Keratinocyte (primary cell): ENCODE results near the gene NHP2. TPM values are rescaled to one million over a fixed set of nuclear protein-coding genes. Genes with fewer than 3 reads are reported as not detected.

Source experiments
- DNase-seq: peaks from one replicate; pipeline ENCODE4 v3.0.0-alpha.2; 2011; ENCODE audit warnings: low read depth, missing footprints, low spot score
- FAIRE-seq: peaks from 2 replicates; lab custom pipeline; 2011; peaks lifted over from hg19 to GRCh38; lab: Jason Lieb, UNC
- H2AFZ ChIP-seq: 2 replicates; pipeline ENCODE4 v1.6.0; 2012; ENCODE audit warnings: low read length, control low read depth, inconsistent platforms; ENCODE audit not compliant: control insufficient read depth
- H3K27ac ChIP-seq: 2 replicates; pipeline ENCODE4 v1.5.1; 2011; ENCODE audit warnings: low read length; ENCODE audit not compliant: control insufficient read depth, insufficient read depth
- H3K27me3 ChIP-seq: 3 replicates; pipeline ENCODE4 v1.6.0; 2011; ENCODE audit warnings: low read length; ENCODE audit not compliant: control insufficient read depth, insufficient read depth; ENCODE audit errors: extremely low read depth
- H3K36me3 ChIP-seq, 2 experiments: 2 replicates in 1 of 2; 3 replicates in 1 of 2; pipeline ENCODE4 v1.5.1; 2011; ENCODE audit warnings: low read length in 2 of 2, mild to moderate bottlenecking in 1 of 2; ENCODE audit not compliant: control insufficient read depth in 2 of 2, insufficient read depth in 2 of 2; ENCODE audit errors: extremely low read depth in 1 of 2
- H3K4me1 ChIP-seq: 3 replicates; pipeline ENCODE4 v1.5.1; 2011; ENCODE audit warnings: low read length; ENCODE audit not compliant: control insufficient read depth, insufficient read depth; ENCODE audit errors: extremely low read depth
- H3K4me2 ChIP-seq: 3 replicates; pipeline ENCODE4 v1.6.0; 2011; ENCODE audit warnings: low read depth, low read length; ENCODE audit not compliant: control insufficient read depth, insufficient read depth; ENCODE audit errors: extremely low read depth
- H3K4me3 ChIP-seq, 3 experiments: fragments of 200-600 bp in 1 of 3; sonication (generic) in 1 of 3; 2 replicates in 2 of 3; 3 replicates in 1 of 3; pipeline ENCODE4 v1.5.1; 2011 to 2016; ENCODE audit warnings: low read length in 3 of 3, mild to moderate bottlenecking in 3 of 3, control low read depth in 2 of 3, inconsistent platforms in 1 of 3, low read depth in 1 of 3, mixed read lengths in 1 of 3, mixed run types in 1 of 3, moderate library complexity in 1 of 3; ENCODE audit not compliant: control insufficient read depth in 2 of 3, insufficient read depth in 2 of 3; ENCODE audit errors: extremely low read depth in 1 of 3
- H3K79me2 ChIP-seq: 2 replicates; pipeline ENCODE4 v1.6.0; 2012; ENCODE audit warnings: low read length; ENCODE audit not compliant: control insufficient read depth, insufficient read depth
- H3K9ac ChIP-seq: 3 replicates; pipeline ENCODE4 v1.6.0; 2011; ENCODE audit warnings: low read length; ENCODE audit not compliant: control insufficient read depth, insufficient read depth; ENCODE audit errors: extremely low read depth
- H3K9me1 ChIP-seq: 3 replicates; pipeline ENCODE4 v1.6.0; 2011; ENCODE audit warnings: low read length; ENCODE audit not compliant: control insufficient read depth, insufficient read depth; ENCODE audit errors: extremely low read depth
- H3K9me3 ChIP-seq: 2 replicates; pipeline ENCODE4 v1.5.1; 2012; ENCODE audit warnings: low read depth, low read length; ENCODE audit not compliant: control insufficient read depth
- H4K20me1 ChIP-seq: 3 replicates; pipeline ENCODE4 v1.6.0; 2011; ENCODE audit warnings: low read length; ENCODE audit not compliant: control insufficient read depth, insufficient read depth; ENCODE audit errors: extremely low read depth
- EZH2 ChIP-seq: IDR thresholded peaks from one replicate; pipeline ENCODE4 v1.6.1; 2012; ENCODE audit warnings: inconsistent platforms, mild to moderate bottlenecking, low read length, moderate library complexity
- dilution Hi-C: fragments of 300-500 bp; cut with MboI; formaldehyde crosslinking; loops from one replicate; pipeline ENCODE4 v1.7.0; 2020; ENCODE audit warnings: low sequenced_read_pairs; ENCODE audit not compliant: extremely low pct_ligation_motif_present
- polyA plus RNA-seq, 5 experiments: library from polyadenylated mRNA; depleted of rRNA in 3 of 5; stranded (reverse) in 3 of 5; stranded (forward) in 1 of 5; unstranded in 1 of 5; fragments of >200 nt; gene quantifications; 1 replicate in 1 of 5; 2 replicates in 3 of 5; 3 replicates in 1 of 5; pipeline versions ENCODE4 v1.2.1 to v1.2.3, GENCODE V29; 2011 to 2012; ENCODE audit warnings: missing spikeins in 2 of 5, low read depth in 1 of 5, low replicate concordance in 1 of 5
- TF ChIP-seq, protein P1 (sequence below), 3 experiments: IDR thresholded peaks in 1 of 3; conservative IDR thresholded peaks in 1 of 3; optimal IDR thresholded peaks in 1 of 3; 2 replicates in 2 of 3; 3 replicates in 1 of 3; pipeline versions ENCODE3 to v1.5.1; 2011; ENCODE audit warnings: low read length in 3 of 3, mild to moderate bottlenecking in 3 of 3, moderate library complexity in 2 of 3, control low read depth in 1 of 3, inconsistent platforms in 1 of 3; ENCODE audit not compliant: insufficient read depth in 2 of 3; ENCODE audit errors: extremely low read depth in 1 of 3

Gene NHP2
- polyA plus RNA-seq, 1 donor (not counting 4 experiments of a cell fraction or from before 2014, with no cell fraction given): 186 TPM

GRCh38 chr5:178192787-178193186 lies 39.1 kb upstream of the NHP2 start:
- DNase-seq (no peak), FAIRE-seq (no peak)
- Histone ChIP-seq H3K79me2 (no peaks in the 10 kb centered on the region), H3K4me3 (no peak overlapping the region), H3K9me1 (no peaks in the 10 kb centered on the region), H3K9me3 (no peaks in the 10 kb centered on the region), H3K4me1 (no peaks in the 10 kb centered on the region), H3K36me3 (no peaks in the 10 kb centered on the region), H3K27me3 (peaks cover 8% of the 10 kb centered on the region), H4K20me1 (no peaks in the 10 kb centered on the region), H3K9ac (no peak overlapping the region), H2AFZ (no peak overlapping the region), H3K4me2 (no peak overlapping the region), H3K27ac (no peak overlapping the region)
- TF ChIP-seq, protein P1, sequence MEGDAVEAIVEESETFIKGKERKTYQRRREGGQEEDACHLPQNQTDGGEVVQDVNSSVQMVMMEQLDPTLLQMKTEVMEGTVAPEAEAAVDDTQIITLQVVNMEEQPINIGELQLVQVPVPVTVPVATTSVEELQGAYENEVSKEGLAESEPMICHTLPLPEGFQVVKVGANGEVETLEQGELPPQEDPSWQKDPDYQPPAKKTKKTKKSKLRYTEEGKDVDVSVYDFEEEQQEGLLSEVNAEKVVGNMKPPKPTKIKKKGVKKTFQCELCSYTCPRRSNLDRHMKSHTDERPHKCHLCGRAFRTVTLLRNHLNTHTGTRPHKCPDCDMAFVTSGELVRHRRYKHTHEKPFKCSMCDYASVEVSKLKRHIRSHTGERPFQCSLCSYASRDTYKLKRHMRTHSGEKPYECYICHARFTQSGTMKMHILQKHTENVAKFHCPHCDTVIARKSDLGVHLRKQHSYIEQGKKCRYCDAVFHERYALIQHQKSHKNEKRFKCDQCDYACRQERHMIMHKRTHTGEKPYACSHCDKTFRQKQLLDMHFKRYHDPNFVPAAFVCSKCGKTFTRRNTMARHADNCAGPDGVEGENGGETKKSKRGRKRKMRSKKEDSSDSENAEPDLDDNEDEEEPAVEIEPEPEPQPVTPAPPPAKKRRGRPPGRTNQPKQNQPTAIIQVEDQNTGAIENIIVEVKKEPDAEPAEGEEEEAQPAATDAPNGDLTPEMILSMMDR (optimal IDR thresholded peaks at IDR 0.05 in 1 of 3, IDR thresholded peaks at IDR 0.05 in 1 of 3, conservative IDR thresholded peaks at IDR 0.05 in 1 of 3; ENCODE audit: extremely low read depth in 1 of 3, insufficient read depth in 2 of 3, low read length in 3 of 3): no peak
- no peak for TF ChIP-seq EZH2
- dilution Hi-C loops: no loop called here

DNA sequence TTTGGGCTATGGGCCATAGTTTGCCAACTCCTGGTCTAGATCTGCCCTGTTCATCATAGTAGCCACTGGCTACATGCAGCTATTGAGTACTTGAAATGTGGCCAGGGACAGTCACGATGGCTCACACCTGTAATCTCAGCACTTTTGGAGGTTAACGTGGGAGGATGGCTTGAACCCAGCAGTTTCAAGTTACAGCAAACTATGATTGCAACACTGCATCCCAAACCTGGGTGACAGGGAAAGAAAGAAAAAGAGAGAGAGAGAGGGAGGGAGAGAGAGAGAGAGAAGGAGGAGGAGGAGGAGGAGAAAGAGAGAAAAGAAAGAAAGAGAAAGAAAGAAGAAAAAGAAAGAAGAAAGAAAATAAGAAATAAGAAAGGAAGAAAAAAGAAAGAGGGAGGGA lies 38.6 kb upstream of the NHP2 start:
- Histone ChIP-seq H3K4me3 (no peak overlapping the region), H3K4me1 (no peaks in the 10 kb centered on the region), H3K27ac (no peak overlapping the region), H3K9me1 (no peaks in the 10 kb centered on the region), H3K27me3 (peaks cover 8% of the 10 kb centered on the region), H3K36me3 (no peaks in the 10 kb centered on the region), H2AFZ (no peak overlapping the region), H3K79me2 (no peaks in the 10 kb centered on the region), H3K9me3 (no peaks in the 10 kb centered on the region), H3K9ac (no peak overlapping the region), H3K4me2 (no peak overlapping the region), H4K20me1 (no peaks in the 10 kb centered on the region)
- dilution Hi-C loops: no loop called here
- DNase-seq (no peak), FAIRE-seq (peak; percentile 90)
- TF ChIP-seq, protein P1 (optimal IDR thresholded peaks at IDR 0.05 in 1 of 3, IDR thresholded peaks at IDR 0.05 in 1 of 3, conservative IDR thresholded peaks at IDR 0.05 in 1 of 3; ENCODE audit: extremely low read depth in 1 of 3, insufficient read depth in 2 of 3, low read length in 3 of 3): no peak
- TF ChIP-seq EZH2: no peak
